ENCODE results near the gene PTPRN2.
"Not testable (repeated sequence)": the region's sequence is repeated elsewhere in the genome, so short reads cannot be mapped to it uniquely, and the experiment has no call there.

PTPRN2 gene

GRCh38 chr7:158258411-158259130, 329.1 kb downstream of the PTPRN2 start:
- no peak for TF ChIP-seq CTCF (IDR thresholded peaks at IDR 0.05; ENCODE audit: low read depth, low read length, missing control alignments)
- H3K4me3 ChIP-seq (ENCODE audit: low read depth, low read length): no peak overlapping the region
- DNase-seq (ENCODE audit: low read depth): no peak
- in situ Hi-C loops (cut with HindIII; ENCODE audit: low sequenced_read_pairs): no loop called here

- no peak for TF ChIP-seq CTCF (IDR thresholded peaks at IDR 0.05; ENCODE audit: low read depth, low read length, missing control alignments)
- no peak for DNase-seq (ENCODE audit: low read depth)
- in situ Hi-C loops (cut with HindIII; ENCODE audit: low sequenced_read_pairs): no loop called here
- no peak overlapping the region for H3K4me3 ChIP-seq (ENCODE audit: low read depth, low read length)
These were observed 329.9 kb downstream of the PTPRN2 start for GRCh38 chr7:158257516-158258410.

- TF ChIP-seq CTCF (IDR thresholded peaks at IDR 0.05; ENCODE audit: low read depth, low read length, missing control alignments): no peak
- H3K4me3 ChIP-seq (ENCODE audit: low read depth, low read length): no peak overlapping the region
- DNase-seq (ENCODE audit: low read depth): no peak
- in situ Hi-C loops (cut with HindIII; ENCODE audit: low sequenced_read_pairs): no loop called here
These were observed 330.6 kb downstream of the PTPRN2 start for GRCh38 chr7:158257001-158257400.

GRCh38 chr7:158256091-158256816, 331.4 kb downstream of the PTPRN2 start:
- no peak for DNase-seq (ENCODE audit: low read depth)
- in situ Hi-C loops (cut with HindIII; ENCODE audit: low sequenced_read_pairs): no loop called here
- TF ChIP-seq CTCF (IDR thresholded peaks at IDR 0.05; ENCODE audit: low read depth, low read length, missing control alignments): no peak
- H3K4me3 ChIP-seq (ENCODE audit: low read depth, low read length): no peak overlapping the region

GRCh38 chr7:158255558-158255957, 332.1 kb downstream of the PTPRN2 start:
- H3K4me3 ChIP-seq (ENCODE audit: low read depth, low read length): no peak overlapping the region
- TF ChIP-seq CTCF (IDR thresholded peaks at IDR 0.05; ENCODE audit: low read depth, low read length, missing control alignments): no peak
- in situ Hi-C loops (cut with HindIII; ENCODE audit: low sequenced_read_pairs): no loop called here
- no peak for DNase-seq (ENCODE audit: low read depth)

- H3K4me3 ChIP-seq (ENCODE audit: low read depth, low read length): no peak overlapping the region
- in situ Hi-C loops (cut with HindIII; ENCODE audit: low sequenced_read_pairs): no loop called here
- TF ChIP-seq CTCF (IDR thresholded peaks at IDR 0.05; ENCODE audit: low read depth, low read length, missing control alignments): no peak
- no peak for DNase-seq (ENCODE audit: low read depth)
These were observed 332.5 kb downstream of the PTPRN2 start for GRCh38 chr7:158255156-158255555.

GRCh38 chr7:158253670-158254045, 334.0 kb downstream of the PTPRN2 start:
- H3K4me3 ChIP-seq (ENCODE audit: low read depth, low read length); in situ Hi-C loops (cut with HindIII; ENCODE audit: low sequenced_read_pairs); DNase-seq (ENCODE audit: low read depth): not testable (repeated sequence)

Data from astrocyte of the cerebellum (primary cell).